Sigmoid colon (tissue), 7 donors: ENCODE data around the gene LRRC63. TPM values are rescaled to one million over a fixed set of nuclear protein-coding genes. Genes with fewer than 3 reads are reported as not detected.

Experiments used
- DNase-seq: peaks from one replicate; pipeline ENCODE4 v3.0.0-alpha.2; 2019
- H3K27ac ChIP-seq, 4 donors: fragments of 200-600 bp; sonication (generic); one replicate each; pipeline ENCODE4 v1.5.1; 2016 to 2019; ENCODE audit warnings: mild to moderate bottlenecking in 1 of 4
- H3K27me3 ChIP-seq, 3 donors: fragments of 200-600 bp; sonication (generic); one replicate each; pipeline ENCODE4 v1.5.1; 2019; ENCODE audit warnings: mild to moderate bottlenecking in 1 of 3
- H3K36me3 ChIP-seq, 4 donors: fragments of 200-600 bp; sonication (generic); one replicate each; pipeline ENCODE4 v1.5.1; 2016 to 2019
- H3K4me1 ChIP-seq, 4 donors: fragments of 200-600 bp; sonication (generic); one replicate each; pipeline ENCODE4 v1.5.1; 2017 to 2019
- H3K4me3 ChIP-seq, 4 donors: fragments of 200-600 bp; sonication (generic); one replicate each; pipeline ENCODE4 v1.5.1; 2017 to 2019; ENCODE audit warnings: mild to moderate bottlenecking in 2 of 4, moderate library complexity in 1 of 4
- H3K9me3 ChIP-seq, 4 donors: fragments of 200-600 bp in 3 of 4; sonication (generic) in 3 of 4; one replicate each; pipeline versions ENCODE4 v1.5.1 to v1.6.1; 2013 to 2019
- CTCF ChIP-seq, 4 experiments: fragments of 450-650 bp in 3 of 4; fragments of 200-600 bp in 1 of 4; IDR thresholded peaks; one replicate each; pipeline ENCODE4 v1.5.1; 2016 to 2019; ENCODE audit warnings: antibody characterized with exemption in 4 of 4, mild to moderate bottlenecking in 3 of 4, moderate library complexity in 2 of 4
- EP300 ChIP-seq, 4 donors: sonication (generic); formaldehyde crosslinking; IDR thresholded peaks; one replicate each; pipeline ENCODE4 v1.6.1; 2017; ENCODE audit warnings: antibody characterized with exemption in 4 of 4
- POLR2A ChIP-seq, 2 donors: fragments of 450-650 bp; IDR thresholded peaks; one replicate each; pipeline ENCODE4 v1.6.1; 2016; ENCODE audit warnings: antibody characterized with exemption in 2 of 2, mild to moderate bottlenecking in 2 of 2, moderate library complexity in 2 of 2
- POLR2AphosphoS5 ChIP-seq, 4 donors: sonication (generic); formaldehyde crosslinking; IDR thresholded peaks; one replicate each; pipeline ENCODE4 v1.6.1; 2017; ENCODE audit warnings: antibody characterized with exemption in 4 of 4
- WGBS, 2 donors: extraction: QIAGEN DNeasy Blood & Tissue Kit; methylation state at CpG; one replicate each; pipeline ENCODE4 v1.1.7; 2013; 5-methylcytosine and 5-hydroxymethylcytosine counted together
- intact Hi-C: fragments of 100-400 bp; cut with DNase I; formaldehyde crosslinking; loops from one replicate; pipeline ENCODE4 v1.15.1; 2023
- polyA plus RNA-seq, 3 donors: library from polyadenylated mRNA; stranded (reverse); fragments of 200-250 nt; gene quantifications; one replicate each; pipeline ENCODE4 v1.2.3, GENCODE V29; 2013
- total RNA-seq, 4 donors: library from RNA; depleted of rRNA; stranded (reverse); fragments of >200 nt; gene quantifications; one replicate each; pipeline ENCODE4 v1.1.0, GENCODE V29; 2016
- donor health status: healthy with polysubstance abuse.
- donor health status: Bipolar disorder and iron deficiency.
- donor health status: healthy.

Gene LRRC63
- total and polyA plus RNA-seq, 7 donors, result not detected

GRCh38 chr13:46166947-46167610, 44.6 kb upstream of the LRRC63 start:
- TF ChIP-seq POLR2A (IDR thresholded peaks at IDR 0.05), result no peak
- no peak for TF ChIP-seq CTCF (IDR thresholded peaks at IDR 0.05)
- no peak for TF ChIP-seq EP300 (IDR thresholded peaks at IDR 0.05)
- TF ChIP-seq POLR2AphosphoS5 (IDR thresholded peaks at IDR 0.05), result no peak
- no peak for DNase-seq
- H3K4me1 ChIP-seq, result peaks cover 0 to 8% (median 3%) of the 10 kb centered on the region in 4 donors
- intact Hi-C loops, result no loop called here
- H3K27ac ChIP-seq, result no peak overlapping the region
- H3K27me3 ChIP-seq, result no peaks in the 10 kb centered on the region
- WGBS, 2 donors, result 58 to 60% methylated on average over 3 of the region's 3 CpGs
- no peak overlapping the region for H3K4me3 ChIP-seq
- H3K36me3 ChIP-seq, result no peaks in the 10 kb centered on the region
- H3K9me3 ChIP-seq, result no peaks in the 10 kb centered on the region

- TF ChIP-seq POLR2A (IDR thresholded peaks at IDR 0.05) (no peak), EP300 (IDR thresholded peaks at IDR 0.05) (no peak), POLR2AphosphoS5 (IDR thresholded peaks at IDR 0.05) (peak in 1 of 4 donors; percentile 35), CTCF (IDR thresholded peaks at IDR 0.05) (no peak)
- H3K27ac ChIP-seq, result no peak overlapping the region
- no peaks in the 10 kb centered on the region for H3K36me3 ChIP-seq
- 23 to 27% methylated on average over 8 of the region's 8 CpGs for WGBS, 2 donors
- no peaks in the 10 kb centered on the region for H3K9me3 ChIP-seq
- intact Hi-C loops, result no loop called here
- no peak overlapping the region for H3K4me3 ChIP-seq
- DNase-seq, result no peak
- no peaks in the 10 kb centered on the region for H3K27me3 ChIP-seq
- H3K4me1 ChIP-seq, result peaks cover 0 to 8% (median 3%) of the 10 kb centered on the region in 4 donors
Observed at GRCh38 chr13:46168341-46168740, 43.4 kb upstream of the LRRC63 start.

GRCh38 chr13:46168783-46169182, 42.9 kb upstream of the LRRC63 start:
- Histone ChIP-seq H3K9me3 (no peaks in the 10 kb centered on the region), H3K4me1 (peaks cover 0 to 8% (median 3%) of the 10 kb centered on the region in 4 donors), H3K27ac (no peak overlapping the region), H3K4me3 (no peak overlapping the region), H3K27me3 (no peaks in the 10 kb centered on the region), H3K36me3 (no peaks in the 10 kb centered on the region)
- no peak for DNase-seq
- intact Hi-C loops, result no loop called here
- no peak for TF ChIP-seq EP300 (IDR thresholded peaks at IDR 0.05)
- TF ChIP-seq CTCF (IDR thresholded peaks at IDR 0.05), result no peak
- TF ChIP-seq POLR2AphosphoS5 (IDR thresholded peaks at IDR 0.05), result no peak
- TF ChIP-seq POLR2A (IDR thresholded peaks at IDR 0.05), result no peak
- WGBS, 2 donors, result 23 to 24% methylated on average over 1 of the region's 1 CpG

- H3K4me1 ChIP-seq, result peaks cover 0 to 8% (median 3%) of the 10 kb centered on the region in 4 donors
- intact Hi-C loops, result no loop called here
- 63 to 69% methylated on average over 2 of the region's 2 CpGs for WGBS, 2 donors
Observed at GRCh38 chr13:46169758-46170157, 42.0 kb upstream of the LRRC63 start.

GRCh38 chr13:46170268-46170667, 41.5 kb upstream of the LRRC63 start:
- no peak overlapping the region for H3K27ac ChIP-seq

More at GRCh38 chr13:46169758-46170157, 42.0 kb upstream of the LRRC63 start:
- H3K36me3 ChIP-seq, result no peaks in the 10 kb centered on the region
- DNase-seq, result no peak
- no peak overlapping the region for H3K27ac ChIP-seq
- H3K27me3 ChIP-seq, result no peaks in the 10 kb centered on the region
- TF ChIP-seq EP300 (IDR thresholded peaks at IDR 0.05), result no peak
- no peak overlapping the region for H3K4me3 ChIP-seq
- no peaks in the 10 kb centered on the region for H3K9me3 ChIP-seq

More at GRCh38 chr13:46170268-46170667, 41.5 kb upstream of the LRRC63 start:
- Histone ChIP-seq H3K9me3 (no peaks in the 10 kb centered on the region), H3K27me3 (no peaks in the 10 kb centered on the region), H3K4me1 (peaks cover 0 to 8% (median 3%) of the 10 kb centered on the region in 4 donors), H3K36me3 (no peaks in the 10 kb centered on the region), H3K4me3 (no peak overlapping the region)
- no peak for DNase-seq
- TF ChIP-seq POLR2A (IDR thresholded peaks at IDR 0.05), result no peak
- no peak for TF ChIP-seq EP300 (IDR thresholded peaks at IDR 0.05)
- TF ChIP-seq POLR2AphosphoS5 (IDR thresholded peaks at IDR 0.05), result no peak
- TF ChIP-seq CTCF (IDR thresholded peaks at IDR 0.05), result no peak
- intact Hi-C loops, result no loop called here
- 66 to 72% methylated on average over 7 of the region's 7 CpGs for WGBS, 2 donors
